MCF 10A (cell line): ENCODE results near the gene UBE2I. TPM values are rescaled to one million over a fixed set of nuclear protein-coding genes. Genes with fewer than 3 reads are reported as not detected.

Experiments used
- BruUV-seq: library from RNA; stranded (reverse); fragments of 400-500 nt; replicated peaks from 2 replicates; lab custom pipeline; 2021; lab: Mats Ljungman, UMichigan
- CTCF ChIA-PET: fragments of 300-600 bp; sonication (Branson Sonifier 250); formaldehyde crosslinking; extraction: SDS; loops from one replicate; lab custom pipeline; 2021; ENCODE audit warnings: antibody characterized with exemption, inconsistent platforms; lab: Yijun Ruan, JAX
- POLR2A ChIA-PET: fragments of 300-600, 350-650 bp; sonication (Branson Sonifier 250); formaldehyde crosslinking; extraction: SDS; loops from one replicate; lab custom pipeline; 2020; ENCODE audit warnings: antibody characterized with exemption, inconsistent platforms; lab: Yijun Ruan, JAX
- DNase-seq: peaks from one replicate; pipeline ENCODE4 v3.0.0-alpha.2; 2018; ENCODE audit not compliant: unreplicated experiment
- H3K27ac Mint-ChIP-seq: one replicate; pipeline ENCODE4 v1.8.0; 2022; ENCODE audit warnings: mild to moderate bottlenecking, low read depth, mixed read lengths; ENCODE audit not compliant: unreplicated experiment
- H3K27me3 Mint-ChIP-seq: one replicate; pipeline ENCODE4 v1.8.0; 2022; ENCODE audit warnings: mixed read lengths; ENCODE audit not compliant: insufficient read depth, unreplicated experiment
- H3K36me3 Mint-ChIP-seq: one replicate; pipeline ENCODE4 v1.8.0; 2022; ENCODE audit warnings: mild to moderate bottlenecking, moderate library complexity, mixed read lengths; ENCODE audit not compliant: insufficient read depth, unreplicated experiment
- H3K4me1 Mint-ChIP-seq: one replicate; pipeline ENCODE4 v1.8.0; 2022; ENCODE audit warnings: mixed read lengths; ENCODE audit not compliant: insufficient read depth, unreplicated experiment
- H3K4me3 Mint-ChIP-seq: one replicate; pipeline ENCODE4 v1.8.0; 2022; ENCODE audit warnings: mild to moderate bottlenecking, moderate library complexity, mixed read lengths; ENCODE audit not compliant: unreplicated experiment
- H3K9me3 Mint-ChIP-seq: one replicate; pipeline ENCODE4 v1.8.0; 2022; ENCODE audit warnings: mixed read lengths; ENCODE audit not compliant: unreplicated experiment
- CTCF ChIP-seq: fragments of 200-600 bp; IDR thresholded peaks from one replicate; pipeline ENCODE4 v1.8.0; 2022; ENCODE audit warnings: antibody characterized with exemption, mild to moderate bottlenecking; ENCODE audit not compliant: unreplicated experiment
- intact Hi-C: fragments of 100-400 bp; cut with micrococcal nuclease; formaldehyde crosslinking; loops from 2 replicates; pipeline ENCODE4 v1.14.1; 2022
- total RNA-seq: library from RNA; stranded (reverse); gene quantifications from 2 replicates; pipeline ENCODE4 v1.2.3, GENCODE V29; 2022

UBE2I gene
- total RNA-seq, 1 experiment from 2014 or later: 163 TPM

GRCh38 chr16:1347286-1347855, 37.9 kb downstream of the UBE2I start:
- Mint-ChIP-seq H3K4me3 (no peak overlapping the region), H3K9me3 (no peaks in the 10 kb centered on the region), H3K27ac (no peak overlapping the region), H3K4me1 (peaks cover 13% of the 10 kb centered on the region), H3K27me3 (no peaks in the 10 kb centered on the region), H3K36me3 (peaks cover 10% of the 10 kb centered on the region)
- no peak for DNase-seq
- BruUV-seq: no TSS peak
- no peak for TF ChIP-seq CTCF
- ChIA-PET CTCF (interaction anchor here (0.6 kb wide), 2 partner anchors 185 to 231 kb away, joined by 3 read pairs; no protein-coding TSS in a partner anchor), POLR2A (interaction anchor here (1.2 kb wide), 1 partner anchor 38 kb away, joined by 3 read pairs; no protein-coding TSS in a partner anchor)
- intact Hi-C loops: no loop called here

- intact Hi-C loops: no loop called here
- BruUV-seq: no TSS peak
Observed at GRCh38 chr16:1347962-1348361, 38.5 kb downstream of the UBE2I start.

GRCh38 chr16:1348441-1348840, 39.0 kb downstream of the UBE2I start:
- no peak for DNase-seq
- Mint-ChIP-seq H3K27ac (no peak overlapping the region), H3K4me3 (no peak overlapping the region), H3K27me3 (no peaks in the 10 kb centered on the region), H3K36me3 (peaks cover 18% of the 10 kb centered on the region), H3K4me1 (peaks cover 15% of the 10 kb centered on the region), H3K9me3 (no peaks in the 10 kb centered on the region)
- BruUV-seq: no TSS peak
- intact Hi-C loops: no loop called here
- ChIA-PET CTCF (no interaction called here), POLR2A (no interaction called here)
- TF ChIP-seq CTCF: no peak

More at GRCh38 chr16:1347962-1348361, 38.5 kb downstream of the UBE2I start:
- Mint-ChIP-seq H3K4me3 (no peak overlapping the region), H3K27ac (no peak overlapping the region), H3K27me3 (no peaks in the 10 kb centered on the region), H3K4me1 (peaks cover 15% of the 10 kb centered on the region), H3K36me3 (peaks cover 16% of the 10 kb centered on the region), H3K9me3 (no peaks in the 10 kb centered on the region)
- TF ChIP-seq CTCF: no peak
- no peak for DNase-seq
- CTCF ChIA-PET: no interaction called here
- POLR2A ChIA-PET: no interaction called here

- ChIA-PET POLR2A (no interaction called here), CTCF (no interaction called here)
- H3K4me1 Mint-ChIP-seq: peaks cover 16% of the 10 kb centered on the region
- no peaks in the 10 kb centered on the region for H3K27me3 Mint-ChIP-seq
- no peak for TF ChIP-seq CTCF
- no TSS peak for BruUV-seq
- DNase-seq: no peak
- H3K4me3 Mint-ChIP-seq: no peak overlapping the region
- intact Hi-C loops: no loop called here
- no peaks in the 10 kb centered on the region for H3K9me3 Mint-ChIP-seq
- H3K27ac Mint-ChIP-seq: no peak overlapping the region
- peaks cover 18% of the 10 kb centered on the region for H3K36me3 Mint-ChIP-seq
Observed at GRCh38 chr16:1348926-1349325, 39.5 kb downstream of the UBE2I start.
